MG63 (cell line): ENCODE results near the gene CNNM2. TPM values are rescaled to one million over a fixed set of nuclear protein-coding genes. Genes with fewer than 3 reads are reported as not detected.

Experiments used
- DNase-seq: peaks from one replicate; pipeline ENCODE4 v3.0.0-alpha.2; 2020
- H3K27me3 ChIP-seq: fragments of 250-450 bp; sonication (Bioruptor Pico); 2 replicates; pipeline ENCODE4 v1.5.1; 2020; ENCODE audit warnings: mild to moderate bottlenecking, moderate library complexity
- H3K36me3 ChIP-seq: fragments of 250-450 bp; sonication (Bioruptor Pico); 2 replicates; pipeline ENCODE4 v1.5.1; 2020; ENCODE audit warnings: mild to moderate bottlenecking, moderate library complexity
- H3K4me3 ChIP-seq: fragments of 250-450 bp; sonication (Bioruptor Pico); 2 replicates; pipeline ENCODE4 v1.5.1; 2020; ENCODE audit warnings: mild to moderate bottlenecking, moderate library complexity
- H3K9me3 ChIP-seq: fragments of 250-450 bp; sonication (Bioruptor Pico); 2 replicates; pipeline ENCODE4 v1.5.1; 2020; ENCODE audit warnings: mild to moderate bottlenecking, moderate library complexity
- total RNA-seq: library from RNA; depleted of rRNA; stranded (reverse); fragments of >200 nt; shearing (Covaris generic); gene quantifications from 2 replicates; pipeline ENCODE4 v1.2.3, GENCODE V29; 2014; ENCODE audit warnings: low replicate concordance

CNNM2 gene
- total RNA-seq, 1 experiment from 2014 or later = 4.9 TPM

GRCh38 chr10:103069453-103070331 is 151.6 kb downstream of the CNNM2 start:
- Histone ChIP-seq H3K36me3 (no peaks in the 10 kb centered on the region), H3K27me3 (no peaks in the 10 kb centered on the region; the same call in 1 of the 2 replicates), H3K4me3 (no peak overlapping the region), H3K9me3 (no peaks in the 10 kb centered on the region)
- DNase-seq = no peak

- Histone ChIP-seq H3K4me3 (no peak overlapping the region), H3K27me3 (no peaks in the 10 kb centered on the region; the same call in 1 of the 2 replicates), H3K36me3 (no peaks in the 10 kb centered on the region), H3K9me3 (no peaks in the 10 kb centered on the region)
- no peak for DNase-seq
Measured at GRCh38 chr10:103072276-103072675, 154.2 kb downstream of the CNNM2 start.

- H3K4me3 ChIP-seq = no peak overlapping the region
Measured at GRCh38 chr10:103072891-103073290, 154.8 kb downstream of the CNNM2 start.

GRCh38 chr10:103077020-103077419 is 158.9 kb downstream of the CNNM2 start:
- no peak for DNase-seq
- no peaks in the 10 kb centered on the region for H3K27me3 ChIP-seq
- H3K4me3 ChIP-seq = no peak overlapping the region
- no peaks in the 10 kb centered on the region for H3K9me3 ChIP-seq
- no peaks in the 10 kb centered on the region for H3K36me3 ChIP-seq

More at GRCh38 chr10:103072891-103073290, 154.8 kb downstream of the CNNM2 start:
- no peaks in the 10 kb centered on the region for H3K9me3 ChIP-seq
- no peaks in the 10 kb centered on the region for H3K36me3 ChIP-seq
- no peak for DNase-seq
- no peaks in the 10 kb centered on the region; the same call in 1 of the 2 replicates for H3K27me3 ChIP-seq

- no peaks in the 10 kb centered on the region for H3K27me3 ChIP-seq
- no peaks in the 10 kb centered on the region for H3K36me3 ChIP-seq
- no peak overlapping the region for H3K4me3 ChIP-seq
- DNase-seq = no peak
- H3K9me3 ChIP-seq = no peaks in the 10 kb centered on the region
Measured at GRCh38 chr10:103077491-103078308, 159.6 kb downstream of the CNNM2 start.

- DNase-seq = no peak
- H3K9me3 ChIP-seq = no peaks in the 10 kb centered on the region
- H3K27me3 ChIP-seq = no peaks in the 10 kb centered on the region
- H3K4me3 ChIP-seq = no peak overlapping the region
- H3K36me3 ChIP-seq = no peaks in the 10 kb centered on the region
Measured at GRCh38 chr10:103078309-103078615, 160.2 kb downstream of the CNNM2 start.

GRCh38 chr10:103078676-103079075 is 160.6 kb downstream of the CNNM2 start:
- H3K36me3 ChIP-seq = peaks cover 4% of the 10 kb centered on the region; the same call in 1 of the 2 replicates
- no peaks in the 10 kb centered on the region for H3K27me3 ChIP-seq
- no peak for DNase-seq
- H3K4me3 ChIP-seq = no peak overlapping the region
- H3K9me3 ChIP-seq = no peaks in the 10 kb centered on the region

- H3K36me3 ChIP-seq = peaks cover 7% of the 10 kb centered on the region; the same call in 1 of the 2 replicates
- H3K27me3 ChIP-seq = no peaks in the 10 kb centered on the region
- no peak overlapping the region for H3K4me3 ChIP-seq
- H3K9me3 ChIP-seq = no peaks in the 10 kb centered on the region
- DNase-seq = no peak
Measured at GRCh38 chr10:103079100-103079499, 161.0 kb downstream of the CNNM2 start.

- peaks cover 9% of the 10 kb centered on the region for H3K36me3 ChIP-seq
- H3K9me3 ChIP-seq = no peaks in the 10 kb centered on the region
- no peak for DNase-seq
- H3K27me3 ChIP-seq = no peaks in the 10 kb centered on the region
- H3K4me3 ChIP-seq = no peak overlapping the region
Measured at GRCh38 chr10:103079946-103080345, 161.9 kb downstream of the CNNM2 start.

- Histone ChIP-seq H3K9me3 (no peaks in the 10 kb centered on the region), H3K36me3 (peaks cover 20% of the 10 kb centered on the region), H3K4me3 (no peak overlapping the region), H3K27me3 (no peaks in the 10 kb centered on the region)
- no peak for DNase-seq
Measured at GRCh38 chr10:103080891-103081581, 162.9 kb downstream of the CNNM2 start.

GRCh38 chr10:103082683-103083082 is 164.6 kb downstream of the CNNM2 start:
- no peaks in the 10 kb centered on the region for H3K9me3 ChIP-seq
- no peak overlapping the region for H3K4me3 ChIP-seq
- H3K27me3 ChIP-seq = no peaks in the 10 kb centered on the region
- DNase-seq = no peak
- peaks cover 28% of the 10 kb centered on the region for H3K36me3 ChIP-seq

- DNase-seq = no peak
- Histone ChIP-seq H3K9me3 (no peaks in the 10 kb centered on the region), H3K27me3 (no peaks in the 10 kb centered on the region), H3K36me3 (peaks cover 34% of the 10 kb centered on the region), H3K4me3 (no peak overlapping the region)
Measured at GRCh38 chr10:103083266-103083976, 165.3 kb downstream of the CNNM2 start.

- peaks cover 39% of the 10 kb centered on the region for H3K36me3 ChIP-seq
- DNase-seq = no peak
- no peak overlapping the region for H3K4me3 ChIP-seq
- H3K27me3 ChIP-seq = no peaks in the 10 kb centered on the region
- H3K9me3 ChIP-seq = no peaks in the 10 kb centered on the region
Measured at GRCh38 chr10:103083977-103084320, 165.9 kb downstream of the CNNM2 start.

- no peaks in the 10 kb centered on the region for H3K27me3 ChIP-seq
- no peak overlapping the region for H3K4me3 ChIP-seq
- H3K36me3 ChIP-seq = peaks cover 62% of the 10 kb centered on the region
- no peaks in the 10 kb centered on the region for H3K9me3 ChIP-seq
- DNase-seq = no peak
Measured at GRCh38 chr10:103086261-103086660, 168.2 kb downstream of the CNNM2 start.

GRCh38 chr10:103086799-103087198 is 168.7 kb downstream of the CNNM2 start:
- H3K36me3 ChIP-seq = peaks cover 66% of the 10 kb centered on the region

GRCh38 chr10:103089493-103089892 is 171.4 kb downstream of the CNNM2 start:
- H3K4me3 ChIP-seq = no peak overlapping the region
- no peaks in the 10 kb centered on the region for H3K27me3 ChIP-seq
- no peaks in the 10 kb centered on the region for H3K9me3 ChIP-seq
- DNase-seq = no peak
- peaks cover 82% of the 10 kb centered on the region for H3K36me3 ChIP-seq

More at GRCh38 chr10:103086799-103087198, 168.7 kb downstream of the CNNM2 start:
- DNase-seq = no peak
- no peaks in the 10 kb centered on the region for H3K27me3 ChIP-seq
- no peaks in the 10 kb centered on the region for H3K9me3 ChIP-seq
- no peak overlapping the region for H3K4me3 ChIP-seq
